NB4 (cell line): Measurements from ENCODE around the gene P2RY14.

Experiments used
- POLR2A ChIP-seq: IDR thresholded peaks from 2 replicates; pipeline ENCODE4 v1.6.1; 2011; ENCODE audit warnings: mild to moderate bottlenecking; ENCODE audit not compliant: insufficient read length; ENCODE audit errors: extremely low read depth
- TF ChIP-seq, protein P1 (sequence below): IDR thresholded peaks from one replicate; pipeline ENCODE4 v1.5.1; 2012; ENCODE audit warnings: low read depth, low read length

DNA sequence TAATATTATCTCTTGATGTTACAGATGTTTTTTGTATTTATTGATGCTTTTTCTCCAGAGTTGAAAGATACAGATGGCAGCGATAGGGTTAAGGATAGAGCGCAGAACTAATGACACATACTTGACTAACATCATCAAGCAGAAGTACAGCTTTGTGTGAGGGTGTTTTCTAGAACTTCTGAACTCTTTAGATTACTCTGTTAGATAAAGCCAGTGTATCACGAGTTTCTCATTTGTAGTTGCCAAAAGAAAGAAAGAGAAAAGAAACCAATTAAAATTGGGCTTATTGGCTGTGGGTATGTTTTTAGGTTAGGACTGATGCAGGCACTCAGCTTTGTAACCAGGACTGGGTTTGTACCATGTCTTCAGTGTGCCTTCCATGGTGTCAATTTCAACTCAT lies 68.7 kb downstream of the P2RY14 start:
- TF ChIP-seq, protein P1, sequence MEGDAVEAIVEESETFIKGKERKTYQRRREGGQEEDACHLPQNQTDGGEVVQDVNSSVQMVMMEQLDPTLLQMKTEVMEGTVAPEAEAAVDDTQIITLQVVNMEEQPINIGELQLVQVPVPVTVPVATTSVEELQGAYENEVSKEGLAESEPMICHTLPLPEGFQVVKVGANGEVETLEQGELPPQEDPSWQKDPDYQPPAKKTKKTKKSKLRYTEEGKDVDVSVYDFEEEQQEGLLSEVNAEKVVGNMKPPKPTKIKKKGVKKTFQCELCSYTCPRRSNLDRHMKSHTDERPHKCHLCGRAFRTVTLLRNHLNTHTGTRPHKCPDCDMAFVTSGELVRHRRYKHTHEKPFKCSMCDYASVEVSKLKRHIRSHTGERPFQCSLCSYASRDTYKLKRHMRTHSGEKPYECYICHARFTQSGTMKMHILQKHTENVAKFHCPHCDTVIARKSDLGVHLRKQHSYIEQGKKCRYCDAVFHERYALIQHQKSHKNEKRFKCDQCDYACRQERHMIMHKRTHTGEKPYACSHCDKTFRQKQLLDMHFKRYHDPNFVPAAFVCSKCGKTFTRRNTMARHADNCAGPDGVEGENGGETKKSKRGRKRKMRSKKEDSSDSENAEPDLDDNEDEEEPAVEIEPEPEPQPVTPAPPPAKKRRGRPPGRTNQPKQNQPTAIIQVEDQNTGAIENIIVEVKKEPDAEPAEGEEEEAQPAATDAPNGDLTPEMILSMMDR = no peak
- TF ChIP-seq POLR2A = no peak
